SK-N-SH treated with all-trans-retinoic acid at 6 μM for 48 hours (cell line): Measurements from ENCODE around the gene SHB.

Source experiments
- ATAC-seq: fragments of 200-7000 bp; cut with Tn5 transposase; 3 replicates; pipeline ENCODE4 v1.9.1; 2020; ENCODE audit warnings: mild to moderate bottlenecking, moderate library complexity
- ARNTL ChIP-seq: fragments of 450-650 bp; formaldehyde crosslinking; IDR thresholded peaks from 2 replicates; pipeline ENCODE4 v1.5.0; 2020; ENCODE audit warnings: low read depth, mild to moderate bottlenecking, moderate library complexity, borderline replicate concordance
- BACH2 ChIP-seq: fragments of 250-450 bp; sonication (Bioruptor Pico); IDR thresholded peaks from 2 replicates; pipeline ENCODE4 v1.9.0; 2021; ENCODE audit warnings: mild to moderate bottlenecking, borderline replicate concordance
- CSDC2 ChIP-seq: fragments of 250-450 bp; sonication (Bioruptor Pico); IDR thresholded peaks from 2 replicates; pipeline ENCODE4 v1.5.0; 2020; ENCODE audit warnings: mild to moderate bottlenecking, moderate library complexity
- ESRRG ChIP-seq: fragments of 250-450 bp; sonication (Bioruptor Pico); IDR thresholded peaks from 2 replicates; pipeline ENCODE4 v1.6.1; 2021; ENCODE audit warnings: mild to moderate bottlenecking
- GLIS3 ChIP-seq: fragments of 250-450 bp; sonication (Bioruptor Pico); IDR thresholded peaks from 2 replicates; pipeline ENCODE4 v1.5.0; 2020; ENCODE audit warnings: mild to moderate bottlenecking, moderate library complexity
- ISL1 ChIP-seq: fragments of 250-450 bp; sonication (Bioruptor Pico); IDR thresholded peaks from 2 replicates; pipeline ENCODE4 v2.1.2; 2022; ENCODE audit warnings: mild to moderate bottlenecking, moderate library complexity
- OSR1 ChIP-seq: fragments of 250-450 bp; sonication (Bioruptor Pico); IDR thresholded peaks from 2 replicates; pipeline ENCODE4 v1.8.0; 2022; ENCODE audit warnings: moderate library complexity, mild to moderate bottlenecking, inconsistent platforms
- PPARA ChIP-seq: fragments of 250-450 bp; sonication (Bioruptor Pico); IDR thresholded peaks from 2 replicates; pipeline ENCODE4 v1.5.0; 2020; ENCODE audit warnings: mild to moderate bottlenecking, borderline replicate concordance
- RARB ChIP-seq: fragments of 250-450 bp; sonication (Bioruptor Pico); IDR thresholded peaks from 2 replicates; pipeline ENCODE4 v1.8.0; 2021; ENCODE audit warnings: mild to moderate bottlenecking, moderate library complexity
- SNAI2 ChIP-seq: fragments of 250-450 bp; sonication (Bioruptor Pico); IDR thresholded peaks from 2 replicates; pipeline ENCODE4 v1.5.0; 2020; ENCODE audit warnings: mild to moderate bottlenecking, moderate library complexity
- TCF4 ChIP-seq: fragments of 250-450 bp; sonication (Bioruptor Pico); IDR thresholded peaks from 2 replicates; pipeline ENCODE4 v1.8.0; 2021; ENCODE audit warnings: mild to moderate bottlenecking, moderate library complexity, borderline replicate concordance
- TOX ChIP-seq: fragments of 250-450 bp; sonication (Bioruptor Pico); IDR thresholded peaks from 2 replicates; pipeline ENCODE4 v1.8.0; 2021; ENCODE audit warnings: mild to moderate bottlenecking, moderate library complexity, borderline replicate concordance
- TSHZ2 ChIP-seq: fragments of 250-450 bp; sonication (Bioruptor Pico); IDR thresholded peaks from 2 replicates; pipeline ENCODE4 v1.5.0; 2020; ENCODE audit warnings: mild to moderate bottlenecking, moderate library complexity
- ZC3H10 ChIP-seq: fragments of 250-450 bp; sonication (Bioruptor Pico); IDR thresholded peaks from 2 replicates; pipeline ENCODE4 v1.5.1; 2021; ENCODE audit warnings: mild to moderate bottlenecking, moderate library complexity
- ZFP3 ChIP-seq: fragments of 250-450 bp; sonication (Bioruptor Pico); IDR thresholded peaks from 2 replicates; pipeline ENCODE4 v1.5.0; 2020; ENCODE audit warnings: mild to moderate bottlenecking, moderate library complexity
- ZFP30 ChIP-seq: fragments of 450-650 bp; formaldehyde crosslinking; IDR thresholded peaks from 2 replicates; pipeline ENCODE4 v1.5.0; 2022; ENCODE audit warnings: mild to moderate bottlenecking, moderate library complexity
- ZNF565 ChIP-seq: fragments of 450-650 bp; formaldehyde crosslinking; conservative IDR thresholded peaks from 2 replicates; pipeline ENCODE4 v1.5.0; 2020; ENCODE audit warnings: low read depth, mild to moderate bottlenecking, moderate library complexity
- ZNF70 ChIP-seq: fragments of 450-650 bp; formaldehyde crosslinking; IDR thresholded peaks from 2 replicates; pipeline ENCODE4 v1.5.0; 2020; ENCODE audit warnings: mild to moderate bottlenecking, moderate library complexity
- ZNF8 ChIP-seq: fragments of 450-650 bp; formaldehyde crosslinking; IDR thresholded peaks from 2 replicates; pipeline ENCODE4 v1.5.0; 2020; ENCODE audit warnings: mild to moderate bottlenecking, moderate library complexity
- TF ChIP-seq, protein P1 (sequence below): fragments of 250-450 bp; sonication (Bioruptor Pico); IDR thresholded peaks from 2 replicates; pipeline ENCODE4 v1.8.0; 2020; ENCODE audit warnings: mild to moderate bottlenecking, moderate library complexity, borderline replicate concordance
- TF ChIP-seq, protein P2 (sequence below): fragments of 250-450 bp; sonication (Bioruptor Pico); IDR thresholded peaks from 2 replicates; pipeline ENCODE4 v1.5.1; 2021; ENCODE audit warnings: mild to moderate bottlenecking, moderate library complexity
- TF ChIP-seq, protein P3 (sequence below): fragments of 250-450 bp; sonication (Bioruptor Pico); IDR thresholded peaks from 2 replicates; pipeline ENCODE4 v1.8.0; 2021; ENCODE audit warnings: low read depth, mild to moderate bottlenecking, moderate library complexity, borderline replicate concordance

Gene SHB

GRCh38 chr9:37914701-37915358 is 154.2 kb downstream of the SHB start:
- TF ChIP-seq ZFP30 (CRISPR knock-in tag), result no peak
- TF ChIP-seq ESRRG (CRISPR knock-in tag), result no peak
- TF ChIP-seq, protein P1, sequence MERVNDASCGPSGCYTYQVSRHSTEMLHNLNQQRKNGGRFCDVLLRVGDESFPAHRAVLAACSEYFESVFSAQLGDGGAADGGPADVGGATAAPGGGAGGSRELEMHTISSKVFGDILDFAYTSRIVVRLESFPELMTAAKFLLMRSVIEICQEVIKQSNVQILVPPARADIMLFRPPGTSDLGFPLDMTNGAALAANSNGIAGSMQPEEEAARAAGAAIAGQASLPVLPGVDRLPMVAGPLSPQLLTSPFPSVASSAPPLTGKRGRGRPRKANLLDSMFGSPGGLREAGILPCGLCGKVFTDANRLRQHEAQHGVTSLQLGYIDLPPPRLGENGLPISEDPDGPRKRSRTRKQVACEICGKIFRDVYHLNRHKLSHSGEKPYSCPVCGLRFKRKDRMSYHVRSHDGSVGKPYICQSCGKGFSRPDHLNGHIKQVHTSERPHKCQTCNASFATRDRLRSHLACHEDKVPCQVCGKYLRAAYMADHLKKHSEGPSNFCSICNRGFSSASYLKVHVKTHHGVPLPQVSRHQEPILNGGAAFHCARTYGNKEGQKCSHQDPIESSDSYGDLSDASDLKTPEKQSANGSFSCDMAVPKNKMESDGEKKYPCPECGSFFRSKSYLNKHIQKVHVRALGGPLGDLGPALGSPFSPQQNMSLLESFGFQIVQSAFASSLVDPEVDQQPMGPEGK (CRISPR knock-in tag), result no peak
- TF ChIP-seq ZC3H10, result no peak
- TF ChIP-seq ISL1, result no peak
- TF ChIP-seq ZNF565, result no peak
- TF ChIP-seq PPARA (CRISPR knock-in tag), result no peak
- TF ChIP-seq, protein P2, sequence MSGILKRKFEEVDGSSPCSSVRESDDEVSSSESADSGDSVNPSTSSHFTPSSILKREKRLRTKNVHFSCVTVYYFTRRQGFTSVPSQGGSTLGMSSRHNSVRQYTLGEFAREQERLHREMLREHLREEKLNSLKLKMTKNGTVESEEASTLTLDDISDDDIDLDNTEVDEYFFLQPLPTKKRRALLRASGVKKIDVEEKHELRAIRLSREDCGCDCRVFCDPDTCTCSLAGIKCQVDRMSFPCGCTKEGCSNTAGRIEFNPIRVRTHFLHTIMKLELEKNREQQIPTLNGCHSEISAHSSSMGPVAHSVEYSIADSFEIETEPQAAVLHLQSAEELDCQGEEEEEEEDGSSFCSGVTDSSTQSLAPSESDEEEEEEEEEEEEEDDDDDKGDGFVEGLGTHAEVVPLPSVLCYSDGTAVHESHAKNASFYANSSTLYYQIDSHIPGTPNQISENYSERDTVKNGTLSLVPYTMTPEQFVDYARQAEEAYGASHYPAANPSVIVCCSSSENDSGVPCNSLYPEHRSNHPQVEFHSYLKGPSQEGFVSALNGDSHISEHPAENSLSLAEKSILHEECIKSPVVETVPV (CRISPR knock-in tag), result no peak
- no peak for TF ChIP-seq CSDC2 (CRISPR knock-in tag)
- no peak for TF ChIP-seq RARB (CRISPR knock-in tag)
- TF ChIP-seq GLIS3 (CRISPR knock-in tag), result no peak
- TF ChIP-seq TSHZ2, result no peak
- no peak for TF ChIP-seq ZFP3 (CRISPR knock-in tag)
- ATAC-seq, result no peak

- TF ChIP-seq TOX (no peak), ZNF70 (CRISPR knock-in tag) (no peak), TCF4 (no peak), ZFP30 (CRISPR knock-in tag) (no peak), ZC3H10 (no peak), GLIS3 (CRISPR knock-in tag) (no peak)
- ATAC-seq, result no peak; the same call in 2 of the 3 replicates
Measured at GRCh38 chr9:37914154-37914551, 154.9 kb downstream of the SHB start.

DNA sequence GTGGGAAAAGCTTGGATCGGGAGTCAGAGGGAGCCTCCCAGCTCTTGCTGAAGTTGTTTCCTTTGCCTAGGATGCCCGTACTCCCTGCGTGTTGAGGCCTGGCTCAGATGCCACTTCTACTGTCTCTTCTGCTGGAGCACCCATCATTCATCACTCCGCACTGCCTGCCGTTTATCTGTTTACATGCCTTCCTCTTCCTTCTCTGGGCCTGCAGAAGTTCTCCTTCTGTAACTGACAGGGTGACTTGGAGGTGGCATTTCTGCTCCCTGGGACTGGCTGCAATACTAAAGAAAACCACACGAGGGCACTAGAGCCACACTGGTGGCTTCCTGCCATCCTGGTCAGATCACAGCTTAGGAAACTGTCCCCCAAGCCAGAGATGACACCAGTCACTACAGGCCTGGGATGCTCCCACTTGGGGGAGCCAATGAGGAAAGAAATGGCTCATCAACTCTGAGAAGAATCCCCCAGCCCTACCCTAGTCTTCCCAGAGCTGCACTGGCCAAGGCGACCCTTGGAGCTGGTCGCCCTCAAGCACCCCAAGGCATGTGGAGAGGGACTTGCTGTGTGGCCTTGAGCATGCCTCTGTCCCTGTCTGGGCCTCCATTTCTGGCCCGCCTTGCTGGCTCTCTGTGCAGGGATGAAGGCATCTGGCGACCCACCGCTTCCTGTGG is 155.4 kb downstream of the SHB start:
- peak; percentile 85 for ATAC-seq
- no peak for TF ChIP-seq ZNF70 (CRISPR knock-in tag)
- no peak for TF ChIP-seq CSDC2 (CRISPR knock-in tag)
- no peak for TF ChIP-seq ARNTL (CRISPR knock-in tag)
- TF ChIP-seq TSHZ2, result no peak
- no peak for TF ChIP-seq RARB (CRISPR knock-in tag)
- TF ChIP-seq BACH2 (CRISPR knock-in tag), result no peak
- no peak for TF ChIP-seq OSR1 (CRISPR knock-in tag)
- no peak for TF ChIP-seq ZNF8
- no peak for TF ChIP-seq ZFP3 (CRISPR knock-in tag)
- TF ChIP-seq ESRRG (CRISPR knock-in tag), result no peak
- TF ChIP-seq TCF4, result no peak
- TF ChIP-seq, protein P2 (CRISPR knock-in tag), result no peak
- TF ChIP-seq, protein P1 (CRISPR knock-in tag), result no peak
- TF ChIP-seq SNAI2, result no peak
- no peak for TF ChIP-seq PPARA (CRISPR knock-in tag)
- TF ChIP-seq, protein P3, sequence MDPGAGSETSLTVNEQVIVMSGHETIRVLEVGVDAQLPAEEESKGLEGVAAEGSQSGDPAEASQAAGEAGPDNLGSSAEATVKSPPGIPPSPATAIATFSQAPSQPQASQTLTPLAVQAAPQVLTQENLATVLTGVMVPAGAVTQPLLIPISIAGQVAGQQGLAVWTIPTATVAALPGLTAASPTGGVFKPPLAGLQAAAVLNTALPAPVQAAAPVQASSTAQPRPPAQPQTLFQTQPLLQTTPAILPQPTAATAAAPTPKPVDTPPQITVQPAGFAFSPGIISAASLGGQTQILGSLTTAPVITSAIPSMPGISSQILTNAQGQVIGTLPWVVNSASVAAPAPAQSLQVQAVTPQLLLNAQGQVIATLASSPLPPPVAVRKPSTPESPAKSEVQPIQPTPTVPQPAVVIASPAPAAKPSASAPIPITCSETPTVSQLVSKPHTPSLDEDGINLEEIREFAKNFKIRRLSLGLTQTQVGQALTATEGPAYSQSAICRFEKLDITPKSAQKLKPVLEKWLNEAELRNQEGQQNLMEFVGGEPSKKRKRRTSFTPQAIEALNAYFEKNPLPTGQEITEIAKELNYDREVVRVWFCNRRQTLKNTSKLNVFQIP, result no peak
